IPS DF 6.9 (cell line): ENCODE data around the gene PACC1.

Experiments
- DNase-seq: peaks from one replicate; pipeline ENCODE4 v3.0.0-alpha.2; 2013; ENCODE audit warnings: low read depth, low spot score
- H3K27ac ChIP-seq: one replicate; pipeline ENCODE4 v1.5.1; 2013; ENCODE audit warnings: low read length, control low read depth
- H3K27me3 ChIP-seq: 2 replicates; pipeline ENCODE4 v1.6.1; 2013; ENCODE audit warnings: mild to moderate bottlenecking, low read length; ENCODE audit not compliant: control insufficient read depth, insufficient read depth
- H3K36me3 ChIP-seq: 2 replicates; pipeline ENCODE4 v1.6.1; 2013; ENCODE audit warnings: low read length; ENCODE audit not compliant: control insufficient read depth, insufficient read depth
- H3K4me1 ChIP-seq: 2 replicates; pipeline ENCODE4 v1.6.1; 2013; ENCODE audit warnings: low read length; ENCODE audit not compliant: control insufficient read depth, insufficient read depth
- H3K4me3 ChIP-seq: 2 replicates; pipeline ENCODE4 v1.5.1; 2013; ENCODE audit warnings: mild to moderate bottlenecking, low read length
- H3K9me3 ChIP-seq: 2 replicates; pipeline ENCODE4 v1.6.1; 2013; ENCODE audit warnings: low read length, inconsistent platforms; ENCODE audit not compliant: control insufficient read depth, insufficient read depth
- WGBS: extraction: QIAGEN DNeasy Blood & Tissue Kit; methylation state at CpG from one replicate; pipeline ENCODE4 v1.1.7; 2013; ENCODE audit warnings: mixed read lengths, missing lambda C conversion rate; ENCODE audit not compliant: insufficient read length, insufficient coverage; 5-methylcytosine and 5-hydroxymethylcytosine counted together

Gene PACC1

GRCh38 chr1:212454741-212455140 lies 40.1 kb upstream of the PACC1 start:
- WGBS, result no CpG with 5 or more reads among the region's 3 CpGs
- no peak overlapping the region for H3K27ac ChIP-seq
- no peak overlapping the region for H3K4me3 ChIP-seq
- H3K4me1 ChIP-seq, result no peaks in the 10 kb centered on the region
- H3K9me3 ChIP-seq, result no peaks in the 10 kb centered on the region
- H3K27me3 ChIP-seq, result no peaks in the 10 kb centered on the region
- DNase-seq, result no peak
- H3K36me3 ChIP-seq, result no peaks in the 10 kb centered on the region

- Histone ChIP-seq H3K36me3 (no peaks in the 10 kb centered on the region), H3K4me3 (no peak overlapping the region), H3K4me1 (no peaks in the 10 kb centered on the region), H3K27ac (no peak overlapping the region), H3K27me3 (no peaks in the 10 kb centered on the region), H3K9me3 (no peaks in the 10 kb centered on the region)
- WGBS, result no CpG with 5 or more reads among the region's 12 CpGs
- DNase-seq, result no peak
Observed at GRCh38 chr1:212453156-212453857, 38.6 kb upstream of the PACC1 start.

GRCh38 chr1:212452323-212453155 lies 37.9 kb upstream of the PACC1 start:
- Histone ChIP-seq H3K4me3 (no peak overlapping the region), H3K9me3 (no peaks in the 10 kb centered on the region), H3K27ac (no peak overlapping the region), H3K4me1 (no peaks in the 10 kb centered on the region), H3K27me3 (no peaks in the 10 kb centered on the region), H3K36me3 (no peaks in the 10 kb centered on the region)
- no CpG with 5 or more reads among the region's 15 CpGs for WGBS
- DNase-seq, result no peak

GRCh38 chr1:212451416-212452322 lies 37.0 kb upstream of the PACC1 start:
- H3K27ac ChIP-seq, result no peak overlapping the region
- no peaks in the 10 kb centered on the region for H3K36me3 ChIP-seq
- WGBS, result no CpG with 5 or more reads among the region's 6 CpGs
- no peaks in the 10 kb centered on the region for H3K4me1 ChIP-seq
- H3K27me3 ChIP-seq, result no peaks in the 10 kb centered on the region
- no peak overlapping the region for H3K4me3 ChIP-seq
- DNase-seq, result no peak
- no peaks in the 10 kb centered on the region for H3K9me3 ChIP-seq

GRCh38 chr1:212450331-212450881 lies 35.7 kb upstream of the PACC1 start:
- no peak for DNase-seq
- no peaks in the 10 kb centered on the region for H3K4me1 ChIP-seq
- no peaks in the 10 kb centered on the region for H3K9me3 ChIP-seq
- no peak overlapping the region for H3K27ac ChIP-seq
- no CpG with 5 or more reads among the region's 4 CpGs for WGBS
- no peak overlapping the region for H3K4me3 ChIP-seq
- no peaks in the 10 kb centered on the region for H3K27me3 ChIP-seq
- H3K36me3 ChIP-seq, result no peaks in the 10 kb centered on the region

- no CpG with 5 or more reads among the region's 2 CpGs for WGBS
- no peaks in the 10 kb centered on the region for H3K27me3 ChIP-seq
- no peak overlapping the region for H3K27ac ChIP-seq
- no peaks in the 10 kb centered on the region; the same call in 1 of the 2 replicates for H3K36me3 ChIP-seq
- no peaks in the 10 kb centered on the region for H3K9me3 ChIP-seq
- no peaks in the 10 kb centered on the region for H3K4me1 ChIP-seq
- no peak overlapping the region for H3K4me3 ChIP-seq
- no peak for DNase-seq
Observed at GRCh38 chr1:212447478-212447877, 32.8 kb upstream of the PACC1 start.

GRCh38 chr1:212446333-212446732 lies 31.6 kb upstream of the PACC1 start:
- no CpG with 5 or more reads among the region's 8 CpGs for WGBS
- Histone ChIP-seq H3K27ac (no peak overlapping the region), H3K27me3 (no peaks in the 10 kb centered on the region), H3K36me3 (no peaks in the 10 kb centered on the region; the same call in 1 of the 2 replicates), H3K4me3 (no peak overlapping the region), H3K4me1 (no peaks in the 10 kb centered on the region), H3K9me3 (no peaks in the 10 kb centered on the region)
- DNase-seq, result no peak

GRCh38 chr1:212442408-212442807 lies 27.7 kb upstream of the PACC1 start:
- WGBS, result no CpG with 5 or more reads among the region's 5 CpGs
- no peak for DNase-seq
- Histone ChIP-seq H3K4me1 (no peaks in the 10 kb centered on the region), H3K27me3 (no peaks in the 10 kb centered on the region), H3K9me3 (no peaks in the 10 kb centered on the region), H3K27ac (no peak overlapping the region), H3K4me3 (no peak overlapping the region), H3K36me3 (no peaks in the 10 kb centered on the region; the same call in 1 of the 2 replicates)

- no peaks in the 10 kb centered on the region for H3K27me3 ChIP-seq
- no peaks in the 10 kb centered on the region for H3K9me3 ChIP-seq
- no peak overlapping the region for H3K27ac ChIP-seq
- H3K4me3 ChIP-seq, result no peak overlapping the region
- H3K4me1 ChIP-seq, result no peaks in the 10 kb centered on the region
- no CpG with 5 or more reads among the region's 9 CpGs for WGBS
- no peaks in the 10 kb centered on the region; the same call in 1 of the 2 replicates for H3K36me3 ChIP-seq
- no peak for DNase-seq
Observed at GRCh38 chr1:212440419-212440818, 25.7 kb upstream of the PACC1 start.

GRCh38 chr1:212438831-212439237 lies 24.1 kb upstream of the PACC1 start:
- H3K4me1 ChIP-seq, result no peaks in the 10 kb centered on the region
- H3K36me3 ChIP-seq, result no peaks in the 10 kb centered on the region
- H3K27me3 ChIP-seq, result no peaks in the 10 kb centered on the region
- no peak overlapping the region for H3K4me3 ChIP-seq
- no peak overlapping the region for H3K27ac ChIP-seq
- DNase-seq, result no peak
- no CpG with 5 or more reads among the region's 2 CpGs for WGBS
- no peaks in the 10 kb centered on the region for H3K9me3 ChIP-seq
